K562 (cell line): ENCODE measurements around the gene PHLDB2. TPM values are rescaled to one million over a fixed set of nuclear protein-coding genes. Genes with fewer than 3 reads are reported as not detected.

Source experiments
- ATAC-seq: fragments of 200-7000 bp; cut with Tn5 transposase; 3 replicates; pipeline ENCODE4 v1.9.1; 2020; ENCODE audit warnings: moderate library complexity
- BruUV-seq: library from RNA; stranded (reverse); fragments of 400-500 nt; replicated peaks from 2 replicates; lab custom pipeline; 2021; lab: Mats Ljungman, UMichigan
- CTCF ChIA-PET: fragments of 300-600 bp; formaldehyde crosslinking; extraction: SDS; loops from one replicate; lab custom pipeline; 2021; ENCODE audit warnings: low intra/inter-chr PET ratio; lab: Yijun Ruan, JAX
- POLR2A ChIA-PET: fragments of 300-600, 350-650 bp; sonication (Branson Sonifier 250); formaldehyde crosslinking; extraction: SDS; loops from one replicate; lab custom pipeline; 2021; ENCODE audit warnings: antibody characterized with exemption, inconsistent platforms; lab: Yijun Ruan, JAX
- DNase-seq, 4 experiments: peaks; one replicate each; pipeline versions ENCODE4 v3.0.0 to v3.0.0-alpha.2; 2011 to 2018; ENCODE audit warnings: low spot score in 3 of 4, mixed read lengths in 3 of 4; ENCODE audit errors: extremely low read depth in 1 of 4
- FAIRE-seq: peaks from 2 replicates; lab custom pipeline; 2011; peaks lifted over from hg19 to GRCh38; lab: Jason Lieb, UNC
- H2AFZ ChIP-seq: 2 replicates; pipeline ENCODE4 v1.6.0; 2011; ENCODE audit warnings: low read depth, low read length, control low read depth, inconsistent platforms
- H3K27ac ChIP-seq: fragments of 200-600 bp; 3 replicates; pipeline ENCODE4 v1.8.0; 2011; ENCODE audit warnings: low read depth, mild to moderate bottlenecking, control low read depth, inconsistent platforms, low read length, moderate library complexity, mixed read lengths; ENCODE audit errors: extremely low read depth
- H3K27me3 ChIP-seq, 2 experiments: fragments of 300-600 bp in 1 of 2; 2 replicates in 1 of 2; 3 replicates in 1 of 2; pipeline versions ENCODE4 v1.6.0 to v1.8.0; 2011; ENCODE audit warnings: inconsistent platforms in 2 of 2, low read length in 2 of 2, mild to moderate bottlenecking in 1 of 2, mixed read lengths in 1 of 2, moderate library complexity in 1 of 2; ENCODE audit not compliant: control insufficient read depth in 2 of 2, insufficient read depth in 2 of 2
- H3K36me3 ChIP-seq: fragments of 300-600 bp; 3 replicates; pipeline ENCODE4 v1.8.0; 2011; ENCODE audit warnings: mild to moderate bottlenecking, low read length, inconsistent platforms; ENCODE audit not compliant: control insufficient read depth, insufficient read depth
- H3K4me1 ChIP-seq, 2 experiments: fragments of 200-600 bp in 1 of 2; replicated peaks in 1 of 2; 2 replicates in 1 of 2; 3 replicates in 1 of 2; pipeline versions ENCODE4 v1.5.1 to v1.8.0; 2011; ENCODE audit warnings: inconsistent platforms in 2 of 2, low read length in 2 of 2, mild to moderate bottlenecking in 1 of 2, mixed read lengths in 1 of 2, moderate library complexity in 1 of 2; ENCODE audit not compliant: control insufficient read depth in 2 of 2, insufficient read depth in 2 of 2
- H3K4me2 ChIP-seq: 2 replicates; pipeline ENCODE4 v1.6.1; 2011; ENCODE audit warnings: low read length, control low read depth, inconsistent platforms, mixed read lengths; ENCODE audit not compliant: insufficient read depth
- H3K4me3 ChIP-seq: fragments of 200-600 bp; sonication (generic), shearing (Covaris generic); 2 replicates; pipeline ENCODE4 v1.5.1; 2016; ENCODE audit warnings: control low read depth, inconsistent platforms
- H3K79me2 ChIP-seq: fragments of 200-600 bp; 3 replicates; pipeline ENCODE4 v1.8.0; 2011; ENCODE audit warnings: low read length, inconsistent platforms; ENCODE audit not compliant: control insufficient read depth, insufficient read depth
- H3K9ac ChIP-seq, 2 experiments: 2 replicates each; pipeline versions ENCODE4 v1.6.0 to v1.6.1; 2011; ENCODE audit warnings: low read depth in 2 of 2, low read length in 2 of 2, control low read depth in 1 of 2, inconsistent platforms in 1 of 2, mild to moderate bottlenecking in 1 of 2, mixed read lengths in 1 of 2; ENCODE audit not compliant: insufficient read depth in 1 of 2
- H3K9me1 ChIP-seq: one replicate; pipeline ENCODE4 v1.6.0; 2011; ENCODE audit warnings: inconsistent platforms, mild to moderate bottlenecking, low read length, moderate library complexity; ENCODE audit not compliant: control insufficient read depth, insufficient read depth
- H3K9me3 ChIP-seq: replicated peaks from 2 replicates; pipeline ENCODE4 v1.5.1; 2011; ENCODE audit warnings: low read depth, low read length, inconsistent platforms; ENCODE audit not compliant: control insufficient read depth, insufficient read depth
- H4K20me1 ChIP-seq: replicated peaks from 2 replicates; pipeline ENCODE4 v1.6.1; 2011; ENCODE audit warnings: low read length, inconsistent platforms, mixed read lengths; ENCODE audit not compliant: control insufficient read depth, insufficient read depth
- BHLHE40 ChIP-seq: IDR thresholded peaks from 2 replicates; pipeline ENCODE4 v1.6.1; 2011; ENCODE audit warnings: low read length, improper control_type of control experiment
- EP400 ChIP-seq: fragments of 450-650 bp; IDR thresholded peaks from 2 replicates; pipeline ENCODE4 v1.6.1; 2017; ENCODE audit warnings: antibody characterized with exemption, mild to moderate bottlenecking, moderate library complexity
- HDAC1 ChIP-seq, 2 experiments: fragments of 450-650 bp; IDR thresholded peaks; 2 replicates each; pipeline ENCODE4 v1.6.1; 2016 to 2017; ENCODE audit warnings: inconsistent platforms in 1 of 2, mild to moderate bottlenecking in 1 of 2, moderate library complexity in 1 of 2
- HES1 ChIP-seq: fragments of 450-650 bp; IDR thresholded peaks from 2 replicates; pipeline ENCODE4 v1.6.1; 2016; ENCODE audit warnings: low read depth, mild to moderate bottlenecking, moderate library complexity
- PHF20 ChIP-seq: fragments of 450-650 bp; IDR thresholded peaks from 2 replicates; pipeline ENCODE4 v1.6.1; 2018; ENCODE audit not compliant: partially characterized antibody
- PRPF4 ChIP-seq: fragments of 200-400 bp; formaldehyde crosslinking; IDR thresholded peaks from one replicate; pipeline ENCODE4 v1.6.1; 2017; ENCODE audit warnings: low read length, low read depth, mild to moderate bottlenecking; ENCODE audit not compliant: insufficient read depth, poor library complexity, severe bottlenecking
- SIRT6 ChIP-seq: IDR thresholded peaks from one replicate; pipeline ENCODE4 v1.6.1; 2012; ENCODE audit warnings: low read depth, mild to moderate bottlenecking, control low read depth, inconsistent platforms, low read length, moderate library complexity
- SMAD3 ChIP-seq: fragments of 450-650 bp; formaldehyde crosslinking; conservative IDR thresholded peaks from 2 replicates; pipeline ENCODE4 v1.4.0; 2020; ENCODE audit warnings: mild to moderate bottlenecking
- SMARCA5 ChIP-seq: fragments of 450-650 bp; IDR thresholded peaks from 2 replicates; pipeline ENCODE4 v1.6.1; 2016
- ZBTB5 ChIP-seq: fragments of 450-650 bp; IDR thresholded peaks from 2 replicates; pipeline ENCODE4 v1.6.1; 2017; ENCODE audit warnings: antibody characterized with exemption
- ZNF511 ChIP-seq: sonication (generic); formaldehyde crosslinking; IDR thresholded peaks from 2 replicates; pipeline ENCODE4 v1.8.0; 2022; ENCODE audit warnings: mild to moderate bottlenecking, missing genetic modification reagents
- ZNF79 ChIP-seq: fragments of 250-450 bp; sonication (Bioruptor Pico); IDR thresholded peaks from 2 replicates; pipeline ENCODE4 v1.4.0; 2020; ENCODE audit warnings: low read depth, mild to moderate bottlenecking, moderate library complexity
- WGBS: fragments of 100-300 bp; shearing (Covaris generic); methylation state at CpG from one replicate; pipeline ENCODE4 v1.1.6; 2016; ENCODE audit warnings: low coverage, mixed read lengths; ENCODE audit not compliant: insufficient coverage; ENCODE audit errors: missing lambda C conversion rate; 5-methylcytosine and 5-hydroxymethylcytosine counted together
- in situ Hi-C: fragments of 300-500 bp; cut with MboI; formaldehyde crosslinking; loops from 4 replicates; pipeline ENCODE4 v1.15.0; 2018; ENCODE audit warnings: inconsistent platforms, mixed read lengths
- intact Hi-C: fragments of 100-400 bp; cut with micrococcal nuclease; formaldehyde crosslinking; loops from 2 replicates; pipeline ENCODE4 v1.14.2; 2022
- polyA plus RNA-seq, 8 experiments: library from polyadenylated mRNA; depleted of rRNA in 4 of 8; stranded (reverse) in 5 of 8; unstranded in 3 of 8; fragments of >200 nt; fragmentation: Nextera tagmentation in 2 of 8; fragmentation: Illumina TruSeq in 1 of 8; extraction: Ambion mirVana in 2 of 8; extraction: Trizol in 1 of 8; gene quantifications; 2 replicates each; pipeline versions ENCODE4 v1.2.1 to v1.2.3, GENCODE V29; 2011 to 2014; ENCODE audit warnings: inconsistent platforms in 1 of 8, missing spikeins in 1 of 8
- total RNA-seq, 7 experiments: library from RNA; depleted of rRNA in 6 of 7; stranded (reverse); fragments of >200 nt in 6 of 7; fragmentation: Illumina TruSeq in 2 of 7; extraction: Trizol in 2 of 7; gene quantifications; 2 replicates each; pipeline versions ENCODE4 v1.2.1 to v1.2.3, GENCODE V29; 2011 to 2021; ENCODE audit warnings: low replicate concordance in 1 of 7

Gene PHLDB2
- total and polyA plus RNA-seq, 9 of the 15 experiments (the other 6 are each of a cell fraction or from before 2014, with no cell fraction given): 0.04 TPM; not detected in 8

DNA sequence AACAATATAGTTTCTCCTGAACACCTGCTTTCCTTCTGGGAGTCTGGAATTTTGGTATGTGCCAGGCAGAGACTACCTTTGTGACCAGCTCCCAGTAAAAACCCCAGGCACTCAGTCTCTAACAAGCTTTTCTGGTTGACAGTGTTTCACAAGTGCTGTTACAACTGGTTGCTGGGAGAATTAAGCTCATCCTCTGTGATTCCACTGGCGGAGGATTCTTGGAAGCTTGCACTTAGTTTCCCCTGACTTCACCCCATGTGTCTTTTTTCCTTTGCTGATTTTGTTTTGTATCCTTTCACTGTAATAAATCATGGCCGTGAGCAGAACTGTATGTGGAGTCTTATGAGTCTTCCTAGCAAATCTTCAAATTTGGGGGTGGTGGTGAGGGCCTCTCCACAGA, 134.0 kb downstream of the PHLDB2 start:
- H3K9me3 ChIP-seq: no peaks in the 10 kb centered on the region
- DNase-seq (no peak), ATAC-seq (no peak), FAIRE-seq (no peak)
- H3K27ac ChIP-seq: no peak overlapping the region
- H3K36me3 ChIP-seq: peaks cover 13% of the 10 kb centered on the region
- POLR2A ChIA-PET: interaction anchor here (1.0 kb wide), 1 partner anchor 14 kb away, joined by 3 read pairs; the partner anchor contains the start of gene ABHD10
- in situ Hi-C loops: no loop called here
- CTCF ChIA-PET: no interaction called here
- H4K20me1 ChIP-seq: no peaks in the 10 kb centered on the region
- H3K79me2 ChIP-seq: no peaks in the 10 kb centered on the region
- no peak overlapping the region for H3K4me3 ChIP-seq
- H2AFZ ChIP-seq: no peak overlapping the region
- no peak for TF ChIP-seq HDAC1 (IDR thresholded peaks at IDR 0.05)
- TF ChIP-seq, all 486 proteins: peak for 0
- Histone ChIP-seq H3K4me2 (no peak overlapping the region), H3K4me1 (no peaks in the 10 kb centered on the region), H3K9me1 (no peaks in the 10 kb centered on the region), H3K9ac (no peak overlapping the region), H3K27me3 (no peaks in the 10 kb centered on the region; a peak in 2 of 5 replicates)
- BruUV-seq: no TSS peak
- intact Hi-C loops: no loop called here
- 63% methylated on average over 2 of the region's 2 CpGs for WGBS

DNA sequence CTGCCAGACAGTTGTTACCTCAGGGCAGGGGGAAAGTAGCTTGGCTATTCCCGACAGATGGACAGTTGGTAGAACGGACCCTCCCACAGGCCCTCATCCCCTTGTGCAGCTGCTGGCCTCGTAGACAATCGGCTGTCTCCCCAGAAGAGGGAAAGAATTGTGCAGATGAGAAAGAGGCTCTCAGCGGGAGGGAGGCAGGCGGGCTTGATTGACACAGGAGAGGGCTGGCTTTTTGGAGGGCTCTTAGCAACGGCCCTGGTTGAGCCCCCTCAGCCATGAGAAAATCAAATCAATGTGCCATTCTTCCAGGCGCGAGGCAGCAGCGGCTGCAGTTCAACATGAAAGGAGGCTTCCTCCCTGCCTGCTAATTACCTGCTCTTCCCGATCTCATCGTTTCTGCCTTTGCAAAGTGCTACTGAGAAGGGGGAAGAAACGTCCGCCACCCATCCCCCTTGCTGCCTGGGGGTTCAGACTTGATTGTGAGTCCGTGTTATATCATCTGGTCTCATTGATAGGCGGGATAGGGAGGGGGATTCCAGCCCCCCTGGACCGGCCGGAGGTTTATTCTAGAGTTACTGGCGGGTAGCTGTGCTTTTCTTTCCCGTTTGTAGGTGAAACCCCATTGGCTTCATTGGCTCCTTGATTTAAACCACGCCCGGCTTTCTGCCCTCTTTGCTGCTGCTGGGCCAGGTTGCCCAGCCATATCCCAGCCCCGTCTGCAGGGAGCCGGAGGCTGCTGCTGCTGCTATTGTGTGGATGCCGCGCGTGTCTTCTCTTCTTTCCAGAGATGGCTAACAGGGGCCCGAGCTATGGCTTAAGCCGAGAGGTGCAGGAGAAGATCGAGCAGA, 139.8 kb downstream of the PHLDB2 start, which contains the start of gene TAGLN3:
TSS of gene TAGLN3 (plus strand) at position 287 of the 848 bp plus-strand sequence. CDS start at position 788, 501 bp downstream.
- 1% methylated on average over 16 of the region's 30 CpGs for WGBS
- Histone ChIP-seq H3K9me3 (no peaks in the 10 kb centered on the region), H3K36me3 (no peaks in the 10 kb centered on the region), H3K79me2 (no peaks in the 10 kb centered on the region), H3K4me2 (no peak within 1 kb of the TSS), H3K27ac (no peak within 1 kb of the TSS), H3K9ac (no peak within 1 kb of the TSS), H3K4me3 (no peak within 1 kb of the TSS), H3K27me3 (peaks cover 0 to 14% of the 10 kb centered on the region in 2 experiments; a peak in 3 of 5 replicates), H3K9me1 (no peaks in the 10 kb centered on the region), H4K20me1 (no peaks in the 10 kb centered on the region), H3K4me1 (no peaks in the 10 kb centered on the region; a peak in 1 of 5 replicates), H2AFZ (no peak within 1 kb of the TSS)
- DNase-seq (no peak), ATAC-seq (no peak), FAIRE-seq (no peak)
- intact Hi-C loops: no loop called here
- BruUV-seq: no TSS peak
- in situ Hi-C loops: no loop called here
- ChIA-PET CTCF (no interaction called here), POLR2A (interaction anchor here (1.0 kb wide), 1 partner anchor 9 kb away, joined by 4 read pairs; no protein-coding TSS in a partner anchor)
- no peak for TF ChIP-seq PHF20
- TF ChIP-seq HES1: no peak
- no peak for TF ChIP-seq ZNF511 (CRISPR knock-in tag)
- TF ChIP-seq BHLHE40: no peak
- TF ChIP-seq EP400: no peak
- TF ChIP-seq SMAD3 (CRISPR knock-in tag): no peak
- TF ChIP-seq ZBTB5: no peak
- TF ChIP-seq SMARCA5: no peak
- no peak for TF ChIP-seq SIRT6
- no peak for TF ChIP-seq PRPF4
- TF ChIP-seq ZNF79 (CRISPR knock-in tag): no peak
